ENCODE data around the gene PXYLP1.

PXYLP1 gene

GRCh38 chr3:141342386-141342785, 110.8 kb downstream of the PXYLP1 start:
- no peak for DNase-seq (ENCODE audit: low read depth in 2 of 3, low spot score in 1 of 3)

GRCh38 chr3:141343077-141343476, 111.5 kb downstream of the PXYLP1 start:
- DNase-seq (ENCODE audit: low read depth in 2 of 3, low spot score in 1 of 3), result no peak

DNA sequence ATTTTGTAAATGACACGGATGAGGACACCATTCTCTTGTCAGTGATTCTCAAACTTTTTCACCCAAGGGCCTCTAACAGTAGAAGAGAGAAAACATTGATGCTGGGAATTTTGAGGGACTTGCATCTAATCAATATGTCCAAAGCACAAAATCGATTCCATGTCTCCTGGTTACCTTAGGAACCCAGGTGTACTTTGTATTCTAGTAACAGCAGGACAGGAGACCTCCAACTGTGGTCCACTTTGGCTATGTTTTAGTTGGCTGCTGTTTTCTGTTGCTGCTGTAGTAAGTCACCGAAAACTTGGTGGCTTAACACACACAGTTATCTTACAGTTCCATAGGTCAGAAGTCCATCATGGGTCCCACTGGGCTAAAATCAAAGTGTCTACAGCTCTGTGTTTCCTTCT, 112.2 kb downstream of the PXYLP1 start:
- no peak for DNase-seq (ENCODE audit: low read depth in 2 of 3, low spot score in 1 of 3)
